Measurements from ENCODE around the gene U2AF2. TPM values are rescaled to one million over a fixed set of nuclear protein-coding genes. Genes with fewer than 3 reads are reported as not detected.
A peak's percentile ranks its signal among the peaks of the same experiment; 100 is the strongest.

Gene U2AF2
- total RNA-seq, 2 donors from 2014 or later = 39.0 to 61.0 TPM

DNA sequence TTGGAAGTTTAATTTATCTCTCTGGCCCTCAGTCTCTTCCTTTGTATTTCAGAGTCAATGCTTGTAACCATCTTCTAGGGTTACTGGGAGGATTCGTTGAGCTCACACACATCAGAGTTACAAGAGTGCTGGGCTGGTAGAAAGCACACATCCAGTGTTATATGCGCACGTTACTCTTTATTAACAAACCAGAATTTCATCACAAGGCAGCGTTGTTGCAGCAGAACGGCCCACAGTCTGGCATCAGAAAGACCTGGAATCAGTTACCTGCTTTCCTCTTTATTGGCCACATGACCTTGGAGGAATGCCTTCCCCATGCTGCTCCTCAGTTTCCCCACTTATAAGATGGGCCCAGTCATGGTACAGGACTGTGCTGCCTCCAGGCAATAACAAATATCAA, 45.5 kb upstream of the U2AF2 start:
- Histone ChIP-seq H3K4me1 (peaks cover 0 to 61% of the 10 kb centered on the region in 2 donors), H3K36me3 (peaks cover 26% of the 10 kb centered on the region), H3K9me3 (no peaks in the 10 kb centered on the region), H3K4me3 (no peak overlapping the region), H3K27me3 (no peaks in the 10 kb centered on the region), H3K27ac (peak overlapping the region in 1 of 2 donors; percentile 23)
- DNase-seq (ENCODE audit: low spot score) = no peak
- TF ChIP-seq, protein P1, sequence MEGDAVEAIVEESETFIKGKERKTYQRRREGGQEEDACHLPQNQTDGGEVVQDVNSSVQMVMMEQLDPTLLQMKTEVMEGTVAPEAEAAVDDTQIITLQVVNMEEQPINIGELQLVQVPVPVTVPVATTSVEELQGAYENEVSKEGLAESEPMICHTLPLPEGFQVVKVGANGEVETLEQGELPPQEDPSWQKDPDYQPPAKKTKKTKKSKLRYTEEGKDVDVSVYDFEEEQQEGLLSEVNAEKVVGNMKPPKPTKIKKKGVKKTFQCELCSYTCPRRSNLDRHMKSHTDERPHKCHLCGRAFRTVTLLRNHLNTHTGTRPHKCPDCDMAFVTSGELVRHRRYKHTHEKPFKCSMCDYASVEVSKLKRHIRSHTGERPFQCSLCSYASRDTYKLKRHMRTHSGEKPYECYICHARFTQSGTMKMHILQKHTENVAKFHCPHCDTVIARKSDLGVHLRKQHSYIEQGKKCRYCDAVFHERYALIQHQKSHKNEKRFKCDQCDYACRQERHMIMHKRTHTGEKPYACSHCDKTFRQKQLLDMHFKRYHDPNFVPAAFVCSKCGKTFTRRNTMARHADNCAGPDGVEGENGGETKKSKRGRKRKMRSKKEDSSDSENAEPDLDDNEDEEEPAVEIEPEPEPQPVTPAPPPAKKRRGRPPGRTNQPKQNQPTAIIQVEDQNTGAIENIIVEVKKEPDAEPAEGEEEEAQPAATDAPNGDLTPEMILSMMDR (IDR thresholded peaks at IDR 0.05) = no peak

DNA sequence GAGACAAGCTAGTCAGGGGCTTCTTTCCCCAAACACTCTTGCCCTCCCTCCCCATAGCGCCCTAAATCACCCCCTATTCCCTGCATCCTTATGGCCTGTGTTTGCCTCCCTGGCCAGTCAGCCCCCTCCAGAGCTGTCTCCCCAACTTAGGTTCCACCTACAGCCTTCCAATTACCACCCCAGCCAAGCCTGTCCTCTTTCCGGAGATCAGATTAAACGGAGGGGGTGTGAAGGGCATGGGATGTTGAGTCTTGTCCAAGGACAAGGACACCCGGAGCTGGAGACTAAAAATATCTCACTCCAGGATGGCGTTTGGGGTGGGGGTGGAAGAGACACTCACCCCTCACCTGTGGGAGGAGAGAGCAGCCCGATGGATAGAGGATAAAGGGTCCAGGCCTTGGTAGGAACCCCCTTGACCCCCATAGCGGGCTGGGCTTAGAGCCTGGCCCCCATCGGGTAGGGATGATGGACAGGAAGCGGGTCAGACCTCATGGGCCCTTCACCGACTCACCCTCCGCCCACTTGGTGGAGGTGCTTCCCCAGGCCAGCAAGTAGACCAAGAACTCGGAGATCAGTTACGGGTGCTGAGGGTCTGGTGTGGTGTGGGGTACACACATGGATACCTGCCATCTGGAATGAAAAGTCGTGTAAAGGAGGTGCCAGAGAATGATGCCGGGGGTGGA, 43.4 kb upstream of the U2AF2 start:
- DNase-seq (ENCODE audit: low spot score) = no peak
- H3K27ac ChIP-seq = peak overlapping the region; percentile 68 to 92
- no peaks in the 10 kb centered on the region for H3K27me3 ChIP-seq
- H3K9me3 ChIP-seq = no peaks in the 10 kb centered on the region
- H3K4me3 ChIP-seq = peak overlapping the region in 1 of 2 donors; percentile 11
- H3K36me3 ChIP-seq = peaks cover 38% of the 10 kb centered on the region
- TF ChIP-seq, protein P1 (IDR thresholded peaks at IDR 0.05) = no peak
- H3K4me1 ChIP-seq = peaks cover 0 to 48% of the 10 kb centered on the region in 2 donors

DNA sequence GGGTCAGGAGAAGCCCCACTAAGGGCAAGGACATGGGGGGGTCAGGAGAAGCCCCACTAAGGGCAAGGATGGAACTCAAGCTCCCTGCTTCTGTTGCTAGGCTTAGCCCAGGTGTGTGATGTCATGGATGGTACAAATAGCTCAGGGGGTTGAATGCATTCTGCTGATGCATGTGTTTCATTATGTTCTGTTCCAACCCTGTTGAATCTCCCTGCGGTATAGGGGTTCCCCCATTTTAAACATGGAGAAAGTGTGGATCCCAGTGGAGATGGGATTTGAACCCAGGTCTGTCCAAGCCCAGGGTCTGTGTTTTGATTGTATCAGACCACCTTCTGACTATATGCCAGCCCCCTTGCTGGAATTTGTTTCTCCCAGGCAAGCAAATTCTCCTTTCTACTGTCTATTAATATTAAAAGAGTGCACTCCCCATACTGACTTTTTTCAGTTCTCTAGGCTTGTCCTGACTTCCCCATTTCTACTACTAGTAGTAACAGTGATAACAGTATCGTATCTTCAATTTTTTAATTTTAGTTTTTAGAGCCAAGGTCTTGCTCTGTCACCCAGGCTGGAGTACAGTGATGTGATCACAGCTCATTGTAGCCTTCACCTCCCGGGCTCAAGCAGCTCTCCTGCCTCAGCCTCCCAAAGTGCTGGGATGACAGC, 42.7 kb upstream of the U2AF2 start:
- Histone ChIP-seq H3K27me3 (no peaks in the 10 kb centered on the region), H3K27ac (peak overlapping the region; percentile 68 to 92), H3K4me1 (peaks cover 0 to 41% of the 10 kb centered on the region in 2 donors), H3K4me3 (no peak overlapping the region), H3K9me3 (no peaks in the 10 kb centered on the region), H3K36me3 (peaks cover 38% of the 10 kb centered on the region)
- TF ChIP-seq, protein P1 (IDR thresholded peaks at IDR 0.05) = no peak
- no peak for DNase-seq (ENCODE audit: low spot score)

DNA sequence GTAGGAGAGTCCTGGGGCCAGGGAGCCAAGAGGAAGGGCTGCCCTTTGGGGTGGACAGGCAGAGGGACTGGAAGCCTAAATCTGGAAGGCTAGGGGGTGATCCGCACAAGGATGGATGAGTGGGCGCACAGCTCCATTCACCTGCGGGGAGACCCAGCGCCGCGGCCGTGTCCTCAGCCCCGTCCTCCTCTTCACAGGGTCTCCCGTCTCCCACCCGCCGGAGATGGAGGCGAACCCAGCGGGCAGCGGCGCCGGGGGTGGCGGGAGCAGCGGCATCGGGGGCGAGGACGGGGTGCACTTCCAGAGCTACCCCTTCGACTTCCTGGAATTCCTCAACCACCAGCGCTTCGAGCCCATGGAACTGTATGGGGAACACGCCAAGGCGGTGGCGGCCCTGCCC, 41.4 kb upstream of the U2AF2 start:
- Histone ChIP-seq H3K9me3 (no peaks in the 10 kb centered on the region), H3K27ac (peak overlapping the region; percentile 68 to 92), H3K4me3 (no peak overlapping the region), H3K27me3 (no peaks in the 10 kb centered on the region), H3K36me3 (peaks cover 48% of the 10 kb centered on the region), H3K4me1 (peaks cover 0 to 40% of the 10 kb centered on the region in 2 donors)
- TF ChIP-seq, protein P1 (IDR thresholded peaks at IDR 0.05) = no peak
- no peak for DNase-seq (ENCODE audit: low spot score)

DNA sequence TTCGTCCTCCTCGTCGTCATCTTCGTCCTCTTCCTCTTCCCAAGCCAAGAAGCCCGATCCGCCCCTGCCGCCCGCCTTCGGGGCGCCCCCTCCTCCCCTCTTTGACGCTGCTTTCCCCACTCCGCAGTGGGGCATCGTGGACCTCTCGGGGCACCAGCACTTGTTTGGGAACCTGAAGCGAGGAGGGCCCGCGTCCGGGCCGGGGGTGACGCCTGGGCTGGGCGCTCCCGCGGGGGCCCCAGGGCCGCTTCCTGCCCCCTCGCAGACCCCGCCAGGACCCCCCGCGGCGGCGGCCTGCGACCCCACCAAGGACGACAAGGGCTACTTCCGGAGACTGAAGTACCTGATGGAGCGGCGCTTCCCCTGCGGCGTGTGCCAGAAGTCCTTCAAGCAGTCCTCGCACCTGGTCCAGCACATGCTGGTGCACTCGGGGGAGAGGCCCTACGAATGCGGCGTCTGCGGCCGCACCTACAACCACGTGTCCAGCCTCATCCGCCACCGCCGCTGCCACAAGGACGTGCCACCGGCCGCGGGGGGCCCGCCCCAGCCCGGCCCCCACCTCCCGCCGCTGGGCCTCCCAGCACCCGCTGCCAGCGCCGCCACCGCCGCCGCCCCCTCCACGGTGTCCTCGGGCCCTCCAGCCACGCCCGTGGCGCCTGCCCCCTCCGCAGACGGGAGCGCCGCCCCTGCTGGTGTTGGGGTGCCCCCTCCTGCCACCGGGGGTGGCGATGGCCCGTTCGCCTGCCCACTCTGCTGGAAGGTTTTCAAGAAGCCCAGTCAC, 40.7 kb upstream of the U2AF2 start:
- Histone ChIP-seq H3K27me3 (no peaks in the 10 kb centered on the region), H3K4me3 (no peak overlapping the region), H3K36me3 (peaks cover 47% of the 10 kb centered on the region), H3K27ac (no peak overlapping the region), H3K4me1 (peaks cover 0 to 36% of the 10 kb centered on the region in 2 donors), H3K9me3 (no peaks in the 10 kb centered on the region)
- no peak for DNase-seq (ENCODE audit: low spot score)
- TF ChIP-seq, protein P1 (IDR thresholded peaks at IDR 0.05) = no peak

All from right atrium auricular region (tissue), 2 donors.